HL-60 (cell line): ENCODE measurements around the gene TASOR2.

ENCODE experiments used
- POLR2AphosphoS5 ChIP-seq: IDR thresholded peaks from 2 replicates; pipeline ENCODE4 v1.6.1; 2012; ENCODE audit warnings: low read depth
- SPI1 ChIP-seq: IDR thresholded peaks from 2 replicates; pipeline ENCODE4 v1.6.1; 2012; ENCODE audit warnings: low read depth, mild to moderate bottlenecking, borderline replicate concordance
- TF ChIP-seq, protein P1 (sequence below): IDR thresholded peaks from one replicate; pipeline ENCODE4 v1.5.1; 2011; ENCODE audit warnings: low read length, control low read depth, inconsistent platforms; ENCODE audit not compliant: insufficient read depth
- TF ChIP-seq, protein P2 (sequence below): IDR thresholded peaks from 2 replicates; pipeline ENCODE4 v1.6.1; 2012; ENCODE audit warnings: low read depth; ENCODE audit not compliant: insufficient replicate concordance

DNA sequence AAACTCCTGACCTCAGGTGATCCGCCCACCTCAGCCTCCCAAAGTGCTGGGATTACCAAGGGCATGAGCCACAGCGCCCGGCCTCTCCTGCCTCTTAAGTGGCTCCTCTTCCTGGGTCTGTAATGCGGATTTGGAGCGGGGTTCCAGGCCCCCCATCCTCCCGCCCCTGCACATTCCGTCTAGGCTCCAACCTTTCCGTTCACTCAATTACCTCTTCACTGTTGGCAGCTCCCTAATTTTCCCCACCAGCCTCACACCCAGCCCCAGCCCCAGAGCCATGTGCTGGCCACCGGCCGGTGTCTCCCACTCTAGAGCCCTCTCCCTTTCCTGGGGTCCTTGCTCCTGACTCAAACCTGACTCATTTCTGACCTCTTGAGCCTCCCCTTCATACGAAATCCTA, 34.9 kb upstream of the TASOR2 start:
- TF ChIP-seq, protein P1, sequence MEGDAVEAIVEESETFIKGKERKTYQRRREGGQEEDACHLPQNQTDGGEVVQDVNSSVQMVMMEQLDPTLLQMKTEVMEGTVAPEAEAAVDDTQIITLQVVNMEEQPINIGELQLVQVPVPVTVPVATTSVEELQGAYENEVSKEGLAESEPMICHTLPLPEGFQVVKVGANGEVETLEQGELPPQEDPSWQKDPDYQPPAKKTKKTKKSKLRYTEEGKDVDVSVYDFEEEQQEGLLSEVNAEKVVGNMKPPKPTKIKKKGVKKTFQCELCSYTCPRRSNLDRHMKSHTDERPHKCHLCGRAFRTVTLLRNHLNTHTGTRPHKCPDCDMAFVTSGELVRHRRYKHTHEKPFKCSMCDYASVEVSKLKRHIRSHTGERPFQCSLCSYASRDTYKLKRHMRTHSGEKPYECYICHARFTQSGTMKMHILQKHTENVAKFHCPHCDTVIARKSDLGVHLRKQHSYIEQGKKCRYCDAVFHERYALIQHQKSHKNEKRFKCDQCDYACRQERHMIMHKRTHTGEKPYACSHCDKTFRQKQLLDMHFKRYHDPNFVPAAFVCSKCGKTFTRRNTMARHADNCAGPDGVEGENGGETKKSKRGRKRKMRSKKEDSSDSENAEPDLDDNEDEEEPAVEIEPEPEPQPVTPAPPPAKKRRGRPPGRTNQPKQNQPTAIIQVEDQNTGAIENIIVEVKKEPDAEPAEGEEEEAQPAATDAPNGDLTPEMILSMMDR, result no peak
- TF ChIP-seq POLR2AphosphoS5 (no peak), SPI1 (no peak)
- TF ChIP-seq, protein P2, sequence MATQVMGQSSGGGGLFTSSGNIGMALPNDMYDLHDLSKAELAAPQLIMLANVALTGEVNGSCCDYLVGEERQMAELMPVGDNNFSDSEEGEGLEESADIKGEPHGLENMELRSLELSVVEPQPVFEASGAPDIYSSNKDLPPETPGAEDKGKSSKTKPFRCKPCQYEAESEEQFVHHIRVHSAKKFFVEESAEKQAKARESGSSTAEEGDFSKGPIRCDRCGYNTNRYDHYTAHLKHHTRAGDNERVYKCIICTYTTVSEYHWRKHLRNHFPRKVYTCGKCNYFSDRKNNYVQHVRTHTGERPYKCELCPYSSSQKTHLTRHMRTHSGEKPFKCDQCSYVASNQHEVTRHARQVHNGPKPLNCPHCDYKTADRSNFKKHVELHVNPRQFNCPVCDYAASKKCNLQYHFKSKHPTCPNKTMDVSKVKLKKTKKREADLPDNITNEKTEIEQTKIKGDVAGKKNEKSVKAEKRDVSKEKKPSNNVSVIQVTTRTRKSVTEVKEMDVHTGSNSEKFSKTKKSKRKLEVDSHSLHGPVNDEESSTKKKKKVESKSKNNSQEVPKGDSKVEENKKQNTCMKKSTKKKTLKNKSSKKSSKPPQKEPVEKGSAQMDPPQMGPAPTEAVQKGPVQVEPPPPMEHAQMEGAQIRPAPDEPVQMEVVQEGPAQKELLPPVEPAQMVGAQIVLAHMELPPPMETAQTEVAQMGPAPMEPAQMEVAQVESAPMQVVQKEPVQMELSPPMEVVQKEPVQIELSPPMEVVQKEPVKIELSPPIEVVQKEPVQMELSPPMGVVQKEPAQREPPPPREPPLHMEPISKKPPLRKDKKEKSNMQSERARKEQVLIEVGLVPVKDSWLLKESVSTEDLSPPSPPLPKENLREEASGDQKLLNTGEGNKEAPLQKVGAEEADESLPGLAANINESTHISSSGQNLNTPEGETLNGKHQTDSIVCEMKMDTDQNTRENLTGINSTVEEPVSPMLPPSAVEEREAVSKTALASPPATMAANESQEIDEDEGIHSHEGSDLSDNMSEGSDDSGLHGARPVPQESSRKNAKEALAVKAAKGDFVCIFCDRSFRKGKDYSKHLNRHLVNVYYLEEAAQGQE, result no peak
